22Rv1 (cell line): ENCODE data around the gene ITPR1.

ENCODE experiments used
- ZFX ChIP-seq: fragments of 450-650 bp; IDR thresholded peaks from 2 replicates; pipeline ENCODE4 v1.6.1; 2017; ENCODE audit warnings: antibody characterized with exemption, borderline replicate concordance
- TF ChIP-seq, protein P1 (sequence below): fragments of 450-650 bp; IDR thresholded peaks from 2 replicates; pipeline ENCODE4 v1.5.1; 2017; ENCODE audit warnings: mild to moderate bottlenecking

DNA sequence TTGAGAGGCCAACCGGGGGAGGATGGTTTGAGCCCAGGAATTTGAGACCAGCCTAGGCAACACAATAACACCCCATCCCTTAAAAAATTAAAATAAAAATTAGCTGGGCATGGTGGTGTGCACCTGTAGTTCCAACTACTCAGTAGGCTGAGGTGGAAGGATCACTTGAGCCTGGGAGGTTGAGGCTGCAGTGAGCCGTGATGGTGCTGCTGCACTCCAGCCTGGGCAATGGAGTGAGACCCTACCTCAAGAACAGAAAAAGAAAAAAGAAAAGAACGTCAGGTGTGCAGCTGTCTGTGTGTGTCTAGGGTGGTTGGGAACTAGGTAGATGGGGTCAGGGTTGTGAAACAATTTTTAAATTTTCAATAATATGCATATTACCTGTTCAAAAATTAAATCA lies 389.9 kb downstream of the ITPR1 start:
- TF ChIP-seq, protein P1, sequence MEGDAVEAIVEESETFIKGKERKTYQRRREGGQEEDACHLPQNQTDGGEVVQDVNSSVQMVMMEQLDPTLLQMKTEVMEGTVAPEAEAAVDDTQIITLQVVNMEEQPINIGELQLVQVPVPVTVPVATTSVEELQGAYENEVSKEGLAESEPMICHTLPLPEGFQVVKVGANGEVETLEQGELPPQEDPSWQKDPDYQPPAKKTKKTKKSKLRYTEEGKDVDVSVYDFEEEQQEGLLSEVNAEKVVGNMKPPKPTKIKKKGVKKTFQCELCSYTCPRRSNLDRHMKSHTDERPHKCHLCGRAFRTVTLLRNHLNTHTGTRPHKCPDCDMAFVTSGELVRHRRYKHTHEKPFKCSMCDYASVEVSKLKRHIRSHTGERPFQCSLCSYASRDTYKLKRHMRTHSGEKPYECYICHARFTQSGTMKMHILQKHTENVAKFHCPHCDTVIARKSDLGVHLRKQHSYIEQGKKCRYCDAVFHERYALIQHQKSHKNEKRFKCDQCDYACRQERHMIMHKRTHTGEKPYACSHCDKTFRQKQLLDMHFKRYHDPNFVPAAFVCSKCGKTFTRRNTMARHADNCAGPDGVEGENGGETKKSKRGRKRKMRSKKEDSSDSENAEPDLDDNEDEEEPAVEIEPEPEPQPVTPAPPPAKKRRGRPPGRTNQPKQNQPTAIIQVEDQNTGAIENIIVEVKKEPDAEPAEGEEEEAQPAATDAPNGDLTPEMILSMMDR: no peak
- TF ChIP-seq ZFX: no peak
